ENCODE measurements around the gene TMEM94.
A peak's percentile ranks its signal among the peaks of the same experiment; 100 is the strongest.
"Not testable (repeated sequence)": the region's sequence is repeated elsewhere in the genome, so short reads cannot be mapped to it uniquely, and the experiment has no call there.

Gene TMEM94

GRCh38 chr17:75445896-75446295 lies 10.5 kb upstream of the TMEM94 start:
- not testable (repeated sequence) for DNase-seq

DNA sequence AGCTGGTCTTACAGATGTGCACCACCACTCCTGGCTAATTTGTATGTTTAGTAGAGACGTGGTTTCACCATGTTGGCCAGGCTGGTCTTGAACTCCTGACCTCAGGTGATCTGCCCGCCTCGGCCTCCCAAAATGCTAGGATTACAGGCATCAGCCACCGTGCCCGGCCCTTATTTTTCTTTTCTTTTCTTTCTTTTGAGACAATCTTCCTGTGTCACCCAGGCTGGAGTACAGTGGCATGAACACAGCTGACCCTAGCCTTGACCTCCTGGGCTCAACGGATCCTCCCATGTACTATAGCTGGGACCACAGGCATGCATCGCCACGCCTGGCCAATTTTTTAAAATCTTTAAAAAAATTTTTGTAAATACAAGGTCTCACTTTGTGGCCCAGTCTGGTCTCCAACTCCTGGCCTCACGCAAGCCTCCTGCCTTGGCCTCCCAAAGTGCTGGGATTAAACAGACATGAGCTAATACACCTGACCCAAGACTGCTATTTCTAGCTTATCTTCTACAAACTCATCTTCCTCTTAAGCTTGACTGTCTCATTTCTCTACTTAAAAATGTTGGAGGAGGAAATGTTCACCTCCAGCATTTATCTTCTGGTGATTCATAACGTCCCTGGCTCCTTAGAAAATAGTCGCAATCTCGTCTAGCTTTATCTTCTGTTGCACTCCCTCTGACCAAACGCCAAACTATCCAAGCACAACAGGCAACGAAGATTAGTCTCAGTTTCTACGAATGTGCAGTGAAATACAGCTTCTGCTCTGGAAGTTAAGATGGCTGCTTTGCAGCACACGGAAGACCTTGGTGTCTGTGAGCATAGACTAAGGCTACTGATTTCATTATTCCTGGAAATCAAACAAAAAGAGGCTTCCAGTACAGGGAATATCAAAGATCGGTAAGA lies 8.2 kb upstream of the TMEM94 start:
- DNase-seq, result no peak

DNA sequence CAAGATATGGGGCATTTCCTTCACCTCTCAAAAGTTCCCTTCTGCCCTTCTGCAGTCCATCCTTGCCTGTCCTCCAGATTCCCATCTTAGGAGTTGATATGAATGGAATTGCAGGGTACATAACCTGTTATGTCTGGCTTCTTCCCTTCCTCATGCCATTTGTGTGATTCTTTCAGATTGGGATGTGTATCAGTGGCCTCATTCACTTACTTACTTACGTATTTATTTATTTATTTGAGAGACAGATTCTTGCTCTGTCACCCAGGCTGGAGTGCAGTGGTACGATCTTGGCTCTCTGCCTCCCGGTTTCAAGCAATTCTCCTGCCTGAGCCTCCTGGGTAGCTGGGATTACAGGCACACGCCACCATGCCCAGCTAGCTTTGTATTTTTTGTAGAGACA lies 6.2 kb upstream of the TMEM94 start:
- no peak for DNase-seq

GRCh38 chr17:75454193-75454592 lies 2.2 kb upstream of the TMEM94 start:
- no peak for DNase-seq

- DNase-seq, result not testable (repeated sequence)
Measured at GRCh38 chr17:75454672-75455071, 1.8 kb upstream of the TMEM94 start.

- DNase-seq, result no peak
Measured at GRCh38 chr17:75456039-75456416, 407 bp upstream of the TMEM94 start.

DNA sequence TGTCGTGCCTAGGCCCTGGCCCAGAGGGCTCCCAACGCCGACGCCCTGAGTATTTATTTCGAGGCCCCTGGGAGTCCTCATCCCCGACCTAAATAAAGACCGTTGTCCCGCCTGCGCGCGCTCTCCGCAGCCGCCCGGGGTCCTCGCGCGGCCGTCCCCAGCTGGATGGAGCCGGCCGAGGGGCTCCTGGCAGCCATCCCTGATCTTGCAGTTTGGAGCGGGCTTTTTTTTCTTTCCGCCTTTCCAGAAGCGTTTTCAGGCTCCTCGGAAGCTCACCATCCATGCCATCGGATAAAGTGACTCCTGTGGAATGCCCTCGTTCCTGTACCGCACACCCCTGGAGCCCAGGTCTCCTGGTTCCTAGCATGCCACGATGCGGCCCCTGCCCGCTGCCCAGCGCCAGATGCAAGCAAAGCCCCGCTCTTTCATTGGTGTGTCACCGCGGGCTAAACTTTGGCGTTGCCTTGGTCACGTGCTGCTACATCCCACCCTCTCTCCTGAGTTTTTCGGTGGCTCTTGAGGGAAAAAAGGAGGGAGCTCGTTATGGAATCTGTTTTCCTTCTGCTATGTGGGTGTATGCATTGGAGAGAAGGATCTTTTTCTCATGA lies 716 bp downstream of the TMEM94 start:
- DNase-seq, result peak; percentile 64

- DNase-seq, result no peak
Measured at GRCh38 chr17:75459246-75459589, 2.8 kb downstream of the TMEM94 start.

DNA sequence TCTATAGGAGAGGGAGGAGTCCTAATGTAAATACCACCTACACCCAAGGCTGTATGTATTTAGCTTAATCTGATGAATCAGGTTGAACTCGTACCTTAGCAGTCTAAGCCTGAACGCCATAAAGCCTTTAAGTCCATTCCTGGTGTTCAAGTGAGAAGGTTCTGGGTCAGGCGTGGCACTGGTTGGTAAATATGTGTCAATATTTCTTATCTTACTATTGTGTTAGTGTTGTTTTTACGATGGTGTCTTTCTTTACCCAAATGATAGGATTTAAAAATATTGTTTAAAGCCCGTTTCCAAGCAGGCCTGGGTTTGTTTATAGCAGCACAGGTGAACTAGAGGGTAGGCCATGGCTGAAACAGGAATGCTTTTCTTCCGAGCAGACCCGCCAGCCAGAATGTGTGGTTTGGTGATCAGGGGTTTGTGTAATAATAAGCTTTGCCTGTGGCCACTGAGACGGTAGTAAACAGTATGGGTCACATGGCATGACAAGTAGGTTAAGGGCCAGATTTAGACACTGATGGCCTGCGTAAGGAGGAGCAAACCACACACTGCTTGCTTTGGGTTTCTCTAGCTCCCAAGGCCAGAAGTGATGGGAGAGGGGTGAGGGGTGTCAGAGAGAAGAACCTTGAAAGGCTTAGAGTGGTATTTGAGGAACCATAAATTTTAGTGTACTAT lies 3.3 kb downstream of the TMEM94 start:
- DNase-seq, result no peak

GRCh38 chr17:75460295-75460694 lies 3.9 kb downstream of the TMEM94 start:
- no peak for DNase-seq

GRCh38 chr17:75463603-75464002 lies 7.2 kb downstream of the TMEM94 start:
- DNase-seq, result no peak

DNA sequence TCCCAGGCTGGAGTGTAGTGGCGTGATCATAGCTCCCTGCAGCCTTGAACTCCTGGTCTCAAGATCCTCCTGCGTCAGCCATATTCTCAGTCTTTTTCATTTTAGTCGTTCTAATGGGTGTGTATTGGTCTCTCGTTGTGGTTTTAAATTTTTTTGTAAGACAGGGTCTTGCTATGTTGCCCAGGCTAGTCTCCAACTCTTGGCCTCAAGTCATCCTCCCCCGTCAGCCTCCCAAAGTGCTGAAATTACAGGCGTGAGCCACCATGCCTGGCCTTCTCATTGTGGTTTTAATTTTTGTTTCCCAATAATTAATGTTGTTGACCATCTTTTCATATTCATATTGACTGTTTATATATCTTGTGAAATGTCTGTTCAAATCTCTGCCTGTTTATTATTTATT lies 8.6 kb downstream of the TMEM94 start:
- DNase-seq, result no peak

- no peak for DNase-seq
Measured at GRCh38 chr17:75468291-75468754, 11.9 kb downstream of the TMEM94 start.

- DNase-seq, result no peak
Measured at GRCh38 chr17:75468779-75469373, 12.4 kb downstream of the TMEM94 start.

GRCh38 chr17:75471207-75471606 lies 14.8 kb downstream of the TMEM94 start:
- no peak for DNase-seq

DNA sequence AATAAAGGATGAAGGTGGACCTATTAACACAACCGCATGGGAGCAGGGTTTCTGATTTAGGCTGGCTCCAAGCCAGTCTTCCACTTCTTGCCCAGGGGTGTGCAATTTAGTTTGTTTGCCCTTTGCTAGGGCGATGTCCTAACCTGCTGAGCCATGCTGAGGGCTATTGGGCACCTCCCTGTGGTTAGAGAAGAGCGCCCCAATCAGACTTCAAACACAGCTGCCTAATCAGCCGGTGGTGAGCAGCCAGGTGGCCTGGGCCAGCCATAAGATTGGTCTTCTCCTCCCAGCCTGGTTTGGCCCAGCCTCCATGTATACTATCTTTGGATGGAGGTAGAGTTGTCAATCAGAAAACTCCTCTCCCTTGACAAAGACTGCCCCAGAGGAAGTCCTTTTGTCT lies 15.7 kb downstream of the TMEM94 start:
- peak; percentile 36 for DNase-seq

GRCh38 chr17:75473246-75473645 lies 16.8 kb downstream of the TMEM94 start:
- no peak for DNase-seq

- DNase-seq, result no peak
Measured at GRCh38 chr17:75474736-75475135, 18.3 kb downstream of the TMEM94 start.

- DNase-seq, result no peak
Measured at GRCh38 chr17:75475144-75475835, 18.9 kb downstream of the TMEM94 start.

DNA sequence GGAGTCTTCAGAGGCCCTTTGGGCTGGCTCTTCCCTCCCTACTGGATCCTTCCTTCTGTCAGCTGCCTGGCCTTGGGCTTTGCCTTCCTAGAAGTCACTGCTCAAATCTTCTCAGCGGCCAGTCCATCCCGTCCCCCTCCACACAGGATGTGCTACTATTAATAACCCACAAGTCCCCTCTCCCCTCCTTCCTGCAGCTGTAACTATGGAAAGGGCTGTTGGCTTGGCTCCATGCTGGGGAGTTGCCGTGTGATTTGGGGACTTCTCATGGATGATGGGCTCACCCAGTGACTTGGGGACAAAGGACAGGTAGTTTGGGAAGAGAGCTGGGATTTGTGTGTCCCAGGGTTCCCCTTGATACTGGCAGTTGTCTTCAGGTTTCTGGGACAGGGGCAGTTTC lies 19.4 kb downstream of the TMEM94 start:
- DNase-seq, result no peak

- DNase-seq, result no peak
Measured at GRCh38 chr17:75476271-75476671, 19.8 kb downstream of the TMEM94 start.

DNA sequence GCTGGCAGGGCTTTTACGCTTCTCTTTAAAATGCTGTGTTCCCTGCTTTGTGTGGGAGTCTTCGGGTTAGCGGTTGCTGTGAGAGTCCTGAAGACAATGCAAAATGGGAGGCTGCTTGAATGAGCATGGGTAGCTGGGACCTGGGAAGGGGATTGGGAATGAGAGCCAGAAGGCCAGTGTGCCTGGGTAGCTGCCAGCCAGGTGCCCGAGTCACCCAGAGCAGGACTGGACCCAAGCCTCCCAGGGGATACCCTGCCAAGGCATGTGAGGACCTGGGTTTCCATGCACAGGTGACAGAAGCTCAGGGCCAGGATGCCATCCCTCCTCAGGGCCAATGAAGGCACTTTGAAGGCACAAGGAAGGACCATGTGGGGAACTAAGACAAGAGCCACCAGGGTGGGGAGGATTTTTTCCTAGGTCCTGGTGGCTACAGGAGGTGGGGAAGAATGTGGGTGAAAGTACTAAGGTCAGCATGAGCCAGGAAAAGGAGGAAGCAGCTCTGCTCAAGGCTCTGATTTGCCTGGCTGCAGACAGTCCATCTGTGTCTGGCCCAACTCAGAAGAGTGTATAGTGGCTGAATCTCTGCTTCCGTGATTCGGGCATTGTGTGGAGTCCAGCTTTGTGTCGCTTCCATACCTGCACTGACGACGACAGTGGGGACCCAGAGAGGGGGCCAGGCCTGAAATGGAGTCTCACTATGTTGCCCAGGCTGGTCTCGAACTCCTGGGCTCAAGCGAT lies 20.5 kb downstream of the TMEM94 start:
- DNase-seq, result no peak
